Endothelial cell of umbilical vein (primary cell): ENCODE results near the gene LPAR6. TPM values are rescaled to one million over a fixed set of nuclear protein-coding genes. Genes with fewer than 3 reads are reported as not detected.

Source experiments
- BruUV-seq: library from RNA; stranded (reverse); fragments of 400-500 nt; replicated peaks from 2 replicates; lab custom pipeline; 2021; lab: Mats Ljungman, UMichigan
- CTCF ChIA-PET: fragments of 300-600, 350-600 bp; sonication (Branson Sonifier 250); formaldehyde crosslinking; loops from one replicate; lab custom pipeline; 2021; ENCODE audit warnings: antibody characterized with exemption, inconsistent platforms; lab: Charles Lee
- POLR2A ChIA-PET: fragments of 300-600, 350-600 bp; sonication (Branson Sonifier 250); formaldehyde crosslinking; loops from one replicate; lab custom pipeline; 2021; ENCODE audit warnings: antibody characterized with exemption, inconsistent platforms; lab: Charles Lee
- DNase-seq: peaks from one replicate; pipeline ENCODE4 v3.0.0-alpha.2; 2011; ENCODE audit warnings: low read depth, low spot score
- FAIRE-seq: peaks from 2 replicates; lab custom pipeline; 2011; peaks lifted over from hg19 to GRCh38; lab: Jason Lieb, UNC
- H2AFZ ChIP-seq: 2 replicates; pipeline ENCODE4 v1.6.0; 2012; ENCODE audit warnings: low read depth, low read length, control low read depth, inconsistent platforms
- H3K27ac ChIP-seq: 2 replicates; pipeline ENCODE4 v1.5.1; 2011; ENCODE audit warnings: low read depth, mild to moderate bottlenecking, control low read depth, low read length, moderate library complexity; ENCODE audit not compliant: insufficient read depth
- H3K27me3 ChIP-seq, 2 experiments: 2 replicates each; pipeline versions ENCODE4 v1.6.0 to v1.6.1; 2011; ENCODE audit warnings: low read length in 2 of 2, mixed read lengths in 1 of 2; ENCODE audit not compliant: control insufficient read depth in 2 of 2, insufficient read depth in 2 of 2
- H3K36me3 ChIP-seq, 2 experiments: 2 replicates in 1 of 2; 3 replicates in 1 of 2; pipeline ENCODE4 v1.5.1; 2011; ENCODE audit warnings: low read length in 2 of 2, mild to moderate bottlenecking in 1 of 2, moderate library complexity in 1 of 2; ENCODE audit not compliant: control insufficient read depth in 2 of 2, insufficient read depth in 2 of 2; ENCODE audit errors: extremely low read depth in 1 of 2
- H3K4me1 ChIP-seq: 3 replicates; pipeline ENCODE4 v1.5.1; 2011; ENCODE audit warnings: mild to moderate bottlenecking, low read length; ENCODE audit not compliant: control insufficient read depth, insufficient read depth; ENCODE audit errors: extremely low read depth
- H3K4me2 ChIP-seq: 2 replicates; pipeline ENCODE4 v1.6.1; 2011; ENCODE audit warnings: low read length, control low read depth, mixed read lengths; ENCODE audit not compliant: insufficient read depth
- H3K4me3 ChIP-seq, 3 experiments: fragments of 200-600 bp in 1 of 3; sonication (generic), shearing (Covaris generic) in 1 of 3; replicated peaks in 1 of 3; 2 replicates each; pipeline ENCODE4 v1.5.1; 2011 to 2016; ENCODE audit warnings: control low read depth in 3 of 3, low read length in 3 of 3, mild to moderate bottlenecking in 2 of 3, inconsistent platforms in 1 of 3, low read depth in 1 of 3, moderate library complexity in 1 of 3; ENCODE audit not compliant: insufficient read depth in 1 of 3
- H3K79me2 ChIP-seq: 2 replicates; pipeline ENCODE4 v1.6.0; 2012; ENCODE audit warnings: low read length, inconsistent platforms; ENCODE audit not compliant: control insufficient read depth, insufficient read depth
- H3K9ac ChIP-seq: replicated peaks from 2 replicates; pipeline ENCODE3; 2011; ENCODE audit warnings: low read length, control low read depth; ENCODE audit not compliant: insufficient read depth; ENCODE audit errors: extremely low read depth
- H3K9me1 ChIP-seq: replicated peaks from 3 replicates; pipeline ENCODE4 v1.6.0; 2011; ENCODE audit warnings: mild to moderate bottlenecking, low read length; ENCODE audit not compliant: control insufficient read depth, insufficient read depth; ENCODE audit errors: extremely low read depth
- H3K9me3 ChIP-seq: replicated peaks from 2 replicates; pipeline ENCODE4 v1.5.1; 2012; ENCODE audit warnings: low read length, inconsistent platforms; ENCODE audit not compliant: control insufficient read depth, insufficient read depth
- H4K20me1 ChIP-seq: replicated peaks from 2 replicates; pipeline ENCODE3; 2011; ENCODE audit warnings: mild to moderate bottlenecking, low read length; ENCODE audit not compliant: control insufficient read depth, insufficient read depth; ENCODE audit errors: extremely low read depth
- EZH2 ChIP-seq: IDR thresholded peaks from 2 replicates; pipeline ENCODE4 v1.6.1; 2012; ENCODE audit warnings: borderline replicate concordance, low read depth, mild to moderate bottlenecking, moderate library complexity, low read length, inconsistent platforms; ENCODE audit not compliant: severe bottlenecking
- FOS ChIP-seq: IDR thresholded peaks from 2 replicates; pipeline ENCODE4 v1.6.1; 2011; ENCODE audit warnings: mild to moderate bottlenecking, low read length, moderate library complexity, borderline replicate concordance; ENCODE audit not compliant: insufficient read depth
- GATA2 ChIP-seq: IDR thresholded peaks from 2 replicates; pipeline ENCODE4 v1.7.0; 2011; ENCODE audit warnings: low read depth, mild to moderate bottlenecking, moderate library complexity, mixed read lengths, low read length; ENCODE audit not compliant: insufficient read length, insufficient read depth
- JUN ChIP-seq: IDR thresholded peaks from 2 replicates; pipeline ENCODE4 v1.6.1; 2011; ENCODE audit warnings: borderline replicate concordance, low read depth; ENCODE audit not compliant: insufficient read length, insufficient read depth
- MYC ChIP-seq: IDR thresholded peaks from one replicate; pipeline ENCODE4 v1.6.1; 2011; ENCODE audit warnings: mild to moderate bottlenecking, low read depth, low read length
- POLR2A ChIP-seq: IDR thresholded peaks from 2 replicates; pipeline ENCODE4 v1.6.1; 2012; ENCODE audit warnings: low read depth, mild to moderate bottlenecking, control low read depth, low read length
- POLR2AphosphoS5 ChIP-seq: IDR thresholded peaks from 2 replicates; pipeline ENCODE4 v1.6.1; 2012; ENCODE audit warnings: low read depth, mild to moderate bottlenecking, control low read depth, low read length, moderate library complexity; ENCODE audit not compliant: insufficient read depth
- dilution Hi-C: fragments of 300-500 bp; cut with MboI; formaldehyde crosslinking; loops from one replicate; pipeline ENCODE4 v1.15.0; 2019; ENCODE audit warnings: low sequenced_read_pairs; ENCODE audit not compliant: extremely low pct_ligation_motif_present
- intact Hi-C: fragments of 100-400 bp; cut with micrococcal nuclease; formaldehyde crosslinking; loops from one replicate; pipeline ENCODE4 v1.10.0; 2022
- polyA plus RNA-seq, 4 experiments: library from polyadenylated mRNA; depleted of rRNA in 3 of 4; stranded (reverse) in 3 of 4; unstranded in 1 of 4; fragments of >200 nt; gene quantifications; 2 replicates each; pipeline versions ENCODE4 v1.2.1 to v1.2.3, GENCODE V29; 2011 to 2012; ENCODE audit warnings: missing spikeins in 1 of 4
- total RNA-seq: library from RNA; stranded (reverse); gene quantifications from 2 replicates; pipeline ENCODE4 v1.2.3, GENCODE V29; 2021
- TF ChIP-seq, protein P1 (sequence below), 2 donors: IDR thresholded peaks; 1 replicate in 1 of 2; 2 replicates in 1 of 2; pipeline ENCODE4 v1.5.1; 2011; ENCODE audit warnings: low read length in 2 of 2, mild to moderate bottlenecking in 2 of 2, moderate library complexity in 2 of 2, control low read depth in 1 of 2, inconsistent platforms in 1 of 2, low read depth in 1 of 2; ENCODE audit not compliant: insufficient read depth in 1 of 2; ENCODE audit errors: extremely low read depth in 1 of 2
- TF ChIP-seq, protein P2 (sequence below): IDR thresholded peaks from 2 replicates; pipeline ENCODE4 v1.6.1; 2011; ENCODE audit not compliant: insufficient read depth, insufficient read length

Gene LPAR6
- total and polyA plus RNA-seq, 2 donors (not counting 3 experiments of a cell fraction or from before 2014, with no cell fraction given), result 14.5 to 22.9 TPM

DNA sequence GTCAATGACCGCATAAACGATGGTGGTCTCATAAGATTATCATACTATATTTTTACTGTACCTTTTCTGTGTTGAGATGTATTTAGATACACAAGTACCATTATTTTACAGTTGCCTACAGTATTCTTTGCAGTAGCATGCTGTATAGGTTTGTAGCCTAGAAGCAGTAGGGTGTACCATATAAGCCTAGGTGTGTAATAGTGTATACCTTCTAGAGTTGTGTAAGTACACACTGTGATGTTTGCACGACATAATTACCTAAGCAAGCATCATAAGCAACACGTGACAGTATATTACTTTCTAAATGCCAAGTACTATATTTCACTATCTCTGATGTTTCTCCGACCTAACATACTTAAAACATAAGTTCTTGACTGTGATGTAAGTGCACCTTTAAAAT, 2.7 kb downstream of the LPAR6 start:
- peak overlapping the region; percentile 91 for H3K9ac ChIP-seq
- no peaks in the 10 kb centered on the region for H3K36me3 ChIP-seq
- no peaks in the 10 kb centered on the region for H4K20me1 ChIP-seq
- CTCF ChIA-PET, result no interaction called here
- FAIRE-seq (no peak), DNase-seq (peak; percentile 61)
- H3K4me3 ChIP-seq, result peak overlapping the region; percentile 74 to 99 (median 76)
- intact Hi-C loops, result loop anchor here (5.0 kb wide), 3 partner anchors 108 to 283 kb away; partner anchors contain the start of gene RB1
- H2AFZ ChIP-seq, result no peak overlapping the region
- no peak for TF ChIP-seq EZH2
- no peak for TF ChIP-seq POLR2A
- no peak for TF ChIP-seq MYC
- no peak for TF ChIP-seq FOS
- TF ChIP-seq GATA2, result no peak
- TF ChIP-seq POLR2AphosphoS5, result no peak
- TF ChIP-seq, protein P1, sequence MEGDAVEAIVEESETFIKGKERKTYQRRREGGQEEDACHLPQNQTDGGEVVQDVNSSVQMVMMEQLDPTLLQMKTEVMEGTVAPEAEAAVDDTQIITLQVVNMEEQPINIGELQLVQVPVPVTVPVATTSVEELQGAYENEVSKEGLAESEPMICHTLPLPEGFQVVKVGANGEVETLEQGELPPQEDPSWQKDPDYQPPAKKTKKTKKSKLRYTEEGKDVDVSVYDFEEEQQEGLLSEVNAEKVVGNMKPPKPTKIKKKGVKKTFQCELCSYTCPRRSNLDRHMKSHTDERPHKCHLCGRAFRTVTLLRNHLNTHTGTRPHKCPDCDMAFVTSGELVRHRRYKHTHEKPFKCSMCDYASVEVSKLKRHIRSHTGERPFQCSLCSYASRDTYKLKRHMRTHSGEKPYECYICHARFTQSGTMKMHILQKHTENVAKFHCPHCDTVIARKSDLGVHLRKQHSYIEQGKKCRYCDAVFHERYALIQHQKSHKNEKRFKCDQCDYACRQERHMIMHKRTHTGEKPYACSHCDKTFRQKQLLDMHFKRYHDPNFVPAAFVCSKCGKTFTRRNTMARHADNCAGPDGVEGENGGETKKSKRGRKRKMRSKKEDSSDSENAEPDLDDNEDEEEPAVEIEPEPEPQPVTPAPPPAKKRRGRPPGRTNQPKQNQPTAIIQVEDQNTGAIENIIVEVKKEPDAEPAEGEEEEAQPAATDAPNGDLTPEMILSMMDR (IDR thresholded peaks at IDR 0.05; ENCODE audit: extremely low read depth in 1 of 2, insufficient read depth in 1 of 2, low read depth in 1 of 2, low read length in 2 of 2), result no peak
- TF ChIP-seq JUN, result no peak
- TF ChIP-seq, protein P2, sequence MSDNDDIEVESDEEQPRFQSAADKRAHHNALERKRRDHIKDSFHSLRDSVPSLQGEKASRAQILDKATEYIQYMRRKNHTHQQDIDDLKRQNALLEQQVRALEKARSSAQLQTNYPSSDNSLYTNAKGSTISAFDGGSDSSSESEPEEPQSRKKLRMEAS, result no peak
- POLR2A ChIA-PET, result no interaction called here
- BruUV-seq, result no TSS peak
- peaks cover 27% of the 10 kb centered on the region for H3K79me2 ChIP-seq
- H3K27me3 ChIP-seq, result no peaks in the 10 kb centered on the region
- H3K27ac ChIP-seq, result no peak overlapping the region
- H3K4me1 ChIP-seq, result peaks cover 17% of the 10 kb centered on the region
- no peaks in the 10 kb centered on the region for H3K9me1 ChIP-seq
- H3K9me3 ChIP-seq, result no peaks in the 10 kb centered on the region
- H3K4me2 ChIP-seq, result peak overlapping the region; percentile 100
- dilution Hi-C loops, result no loop called here
